ENCODE results near the gene SCYGR6.

GRCh38 chr2:227724394-227725039 is at the start of gene SCYGR6:
- TF ChIP-seq, protein P1, sequence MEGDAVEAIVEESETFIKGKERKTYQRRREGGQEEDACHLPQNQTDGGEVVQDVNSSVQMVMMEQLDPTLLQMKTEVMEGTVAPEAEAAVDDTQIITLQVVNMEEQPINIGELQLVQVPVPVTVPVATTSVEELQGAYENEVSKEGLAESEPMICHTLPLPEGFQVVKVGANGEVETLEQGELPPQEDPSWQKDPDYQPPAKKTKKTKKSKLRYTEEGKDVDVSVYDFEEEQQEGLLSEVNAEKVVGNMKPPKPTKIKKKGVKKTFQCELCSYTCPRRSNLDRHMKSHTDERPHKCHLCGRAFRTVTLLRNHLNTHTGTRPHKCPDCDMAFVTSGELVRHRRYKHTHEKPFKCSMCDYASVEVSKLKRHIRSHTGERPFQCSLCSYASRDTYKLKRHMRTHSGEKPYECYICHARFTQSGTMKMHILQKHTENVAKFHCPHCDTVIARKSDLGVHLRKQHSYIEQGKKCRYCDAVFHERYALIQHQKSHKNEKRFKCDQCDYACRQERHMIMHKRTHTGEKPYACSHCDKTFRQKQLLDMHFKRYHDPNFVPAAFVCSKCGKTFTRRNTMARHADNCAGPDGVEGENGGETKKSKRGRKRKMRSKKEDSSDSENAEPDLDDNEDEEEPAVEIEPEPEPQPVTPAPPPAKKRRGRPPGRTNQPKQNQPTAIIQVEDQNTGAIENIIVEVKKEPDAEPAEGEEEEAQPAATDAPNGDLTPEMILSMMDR (IDR thresholded peaks at IDR 0.05; ENCODE audit: low read depth, low read length, missing input control): no peak
- TF ChIP-seq RAD21 (IDR thresholded peaks at IDR 0.05) (no peak), MAX (IDR thresholded peaks at IDR 0.05) (no peak), GABPA (IDR thresholded peaks at IDR 0.05 in 1 of 2, conservative IDR thresholded peaks at IDR 0.05 in 1 of 2) (no peak), TAF1 (conservative IDR thresholded peaks at IDR 0.05) (no peak), HNF4G (IDR thresholded peaks at IDR 0.05) (no peak), SP1 (IDR thresholded peaks at IDR 0.05) (no peak), EGR1 (IDR thresholded peaks at IDR 0.05; ENCODE audit: low read depth in 2 of 2) (no peak), RXRA (IDR thresholded peaks at IDR 0.05) (no peak), YY1 (IDR thresholded peaks at IDR 0.05) (no peak)
- TF ChIP-seq, protein P2, sequence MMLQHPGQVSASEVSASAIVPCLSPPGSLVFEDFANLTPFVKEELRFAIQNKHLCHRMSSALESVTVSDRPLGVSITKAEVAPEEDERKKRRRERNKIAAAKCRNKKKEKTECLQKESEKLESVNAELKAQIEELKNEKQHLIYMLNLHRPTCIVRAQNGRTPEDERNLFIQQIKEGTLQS (IDR thresholded peaks at IDR 0.05): no peak
- TF ChIP-seq, protein P3, sequence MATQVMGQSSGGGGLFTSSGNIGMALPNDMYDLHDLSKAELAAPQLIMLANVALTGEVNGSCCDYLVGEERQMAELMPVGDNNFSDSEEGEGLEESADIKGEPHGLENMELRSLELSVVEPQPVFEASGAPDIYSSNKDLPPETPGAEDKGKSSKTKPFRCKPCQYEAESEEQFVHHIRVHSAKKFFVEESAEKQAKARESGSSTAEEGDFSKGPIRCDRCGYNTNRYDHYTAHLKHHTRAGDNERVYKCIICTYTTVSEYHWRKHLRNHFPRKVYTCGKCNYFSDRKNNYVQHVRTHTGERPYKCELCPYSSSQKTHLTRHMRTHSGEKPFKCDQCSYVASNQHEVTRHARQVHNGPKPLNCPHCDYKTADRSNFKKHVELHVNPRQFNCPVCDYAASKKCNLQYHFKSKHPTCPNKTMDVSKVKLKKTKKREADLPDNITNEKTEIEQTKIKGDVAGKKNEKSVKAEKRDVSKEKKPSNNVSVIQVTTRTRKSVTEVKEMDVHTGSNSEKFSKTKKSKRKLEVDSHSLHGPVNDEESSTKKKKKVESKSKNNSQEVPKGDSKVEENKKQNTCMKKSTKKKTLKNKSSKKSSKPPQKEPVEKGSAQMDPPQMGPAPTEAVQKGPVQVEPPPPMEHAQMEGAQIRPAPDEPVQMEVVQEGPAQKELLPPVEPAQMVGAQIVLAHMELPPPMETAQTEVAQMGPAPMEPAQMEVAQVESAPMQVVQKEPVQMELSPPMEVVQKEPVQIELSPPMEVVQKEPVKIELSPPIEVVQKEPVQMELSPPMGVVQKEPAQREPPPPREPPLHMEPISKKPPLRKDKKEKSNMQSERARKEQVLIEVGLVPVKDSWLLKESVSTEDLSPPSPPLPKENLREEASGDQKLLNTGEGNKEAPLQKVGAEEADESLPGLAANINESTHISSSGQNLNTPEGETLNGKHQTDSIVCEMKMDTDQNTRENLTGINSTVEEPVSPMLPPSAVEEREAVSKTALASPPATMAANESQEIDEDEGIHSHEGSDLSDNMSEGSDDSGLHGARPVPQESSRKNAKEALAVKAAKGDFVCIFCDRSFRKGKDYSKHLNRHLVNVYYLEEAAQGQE (IDR thresholded peaks at IDR 0.05): no peak
- TF ChIP-seq, protein P4, sequence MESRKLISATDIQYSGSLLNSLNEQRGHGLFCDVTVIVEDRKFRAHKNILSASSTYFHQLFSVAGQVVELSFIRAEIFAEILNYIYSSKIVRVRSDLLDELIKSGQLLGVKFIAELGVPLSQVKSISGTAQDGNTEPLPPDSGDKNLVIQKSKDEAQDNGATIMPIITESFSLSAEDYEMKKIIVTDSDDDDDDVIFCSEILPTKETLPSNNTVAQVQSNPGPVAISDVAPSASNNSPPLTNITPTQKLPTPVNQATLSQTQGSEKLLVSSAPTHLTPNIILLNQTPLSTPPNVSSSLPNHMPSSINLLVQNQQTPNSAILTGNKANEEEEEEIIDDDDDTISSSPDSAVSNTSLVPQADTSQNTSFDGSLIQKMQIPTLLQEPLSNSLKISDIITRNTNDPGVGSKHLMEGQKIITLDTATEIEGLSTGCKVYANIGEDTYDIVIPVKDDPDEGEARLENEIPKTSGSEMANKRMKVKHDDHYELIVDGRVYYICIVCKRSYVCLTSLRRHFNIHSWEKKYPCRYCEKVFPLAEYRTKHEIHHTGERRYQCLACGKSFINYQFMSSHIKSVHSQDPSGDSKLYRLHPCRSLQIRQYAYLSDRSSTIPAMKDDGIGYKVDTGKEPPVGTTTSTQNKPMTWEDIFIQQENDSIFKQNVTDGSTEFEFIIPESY (IDR thresholded peaks at IDR 0.05): no peak
